ENCODE results near the gene DLST.

DLST gene

GRCh38 chr14:74860899-74861733 is 20.6 kb upstream of the DLST start:
- DNase-seq = peak; percentile 89

GRCh38 chr14:74861734-74862090 is 20.0 kb upstream of the DLST start:
- DNase-seq = no peak

GRCh38 chr14:74863274-74863673 is 18.4 kb upstream of the DLST start:
- no peak for DNase-seq

GRCh38 chr14:74864198-74864597 is 17.5 kb upstream of the DLST start:
- no peak for DNase-seq

GRCh38 chr14:74865156-74865555 is 16.6 kb upstream of the DLST start:
- DNase-seq = no peak

- DNase-seq = no peak
Observed at GRCh38 chr14:74866708-74867389, 14.9 kb upstream of the DLST start.

GRCh38 chr14:74867673-74868072 is 14.0 kb upstream of the DLST start:
- peak; percentile 45 for DNase-seq

- no peak for DNase-seq
Observed at GRCh38 chr14:74868739-74869138, 13.0 kb upstream of the DLST start.

- no peak for DNase-seq
Observed at GRCh38 chr14:74871819-74872218, 9.9 kb upstream of the DLST start.

GRCh38 chr14:74875204-74875603 is 6.5 kb upstream of the DLST start:
- DNase-seq = no peak

- DNase-seq = peak; percentile 21
Observed at GRCh38 chr14:74875941-74876913, 5.5 kb upstream of the DLST start, which contains the start of gene PROX2. PROX2 (minus strand) TSS chr14:74876145; CDS start chr14:74863834, 12,311 bp downstream.

GRCh38 chr14:74879427-74880182 is 2.1 kb upstream of the DLST start:
- DNase-seq = no peak

GRCh38 chr14:74882103-74882920 is 596 bp downstream of the DLST start:
- DNase-seq = peak; percentile 65

- no peak for DNase-seq
Observed at GRCh38 chr14:74886001-74886400, 4.3 kb downstream of the DLST start.

- DNase-seq = no peak
Observed at GRCh38 chr14:74888164-74889158, 6.7 kb downstream of the DLST start.

- DNase-seq = no peak
Observed at GRCh38 chr14:74890262-74890661, 8.5 kb downstream of the DLST start.

GRCh38 chr14:74891870-74892269 is 10.2 kb downstream of the DLST start:
- no peak for DNase-seq

GRCh38 chr14:74892745-74893144 is 11.0 kb downstream of the DLST start:
- no peak for DNase-seq

- no peak for DNase-seq
Observed at GRCh38 chr14:74893614-74894091, 11.9 kb downstream of the DLST start.

- DNase-seq = no peak
Observed at GRCh38 chr14:74896400-74896799, 14.7 kb downstream of the DLST start.
